Mesenchymal stem cell (in vitro differentiated cells and primary cell): ENCODE data around the gene TRPM1.

Source experiments
- DNase-seq: peaks from one replicate; pipeline ENCODE4 v3.0.0-alpha.2; 2013
- H2AFZ ChIP-seq: one replicate; pipeline ENCODE4 v1.6.1; 2013; ENCODE audit warnings: low read depth, mild to moderate bottlenecking, control low read depth, inconsistent platforms, low read length, moderate library complexity
- H2AK5ac ChIP-seq: 2 replicates; pipeline ENCODE4 v1.6.1; 2013; ENCODE audit warnings: low read length, moderate library complexity, mild to moderate bottlenecking, inconsistent platforms; ENCODE audit not compliant: severe bottlenecking
- H2BK120ac ChIP-seq: one replicate; pipeline ENCODE4 v1.6.1; 2013; ENCODE audit warnings: low read depth, mild to moderate bottlenecking, inconsistent platforms, low read length, moderate library complexity
- H2BK12ac ChIP-seq, 2 experiments: one replicate each; pipeline ENCODE4 v1.6.1; 2013; ENCODE audit warnings: inconsistent platforms in 2 of 2, low read length in 2 of 2, mild to moderate bottlenecking in 2 of 2, moderate library complexity in 2 of 2, control low read depth in 1 of 2
- H2BK15ac ChIP-seq: one replicate; pipeline ENCODE4 v1.6.1; 2013; ENCODE audit warnings: mild to moderate bottlenecking, low read depth, inconsistent platforms; ENCODE audit not compliant: poor library complexity, severe bottlenecking
- H2BK5ac ChIP-seq: 2 replicates; pipeline ENCODE4 v1.6.1; 2013; ENCODE audit warnings: low read depth, mild to moderate bottlenecking, low read length, control low read depth, inconsistent platforms; ENCODE audit not compliant: poor library complexity, severe bottlenecking
- H3K14ac ChIP-seq, 2 experiments: one replicate each; pipeline ENCODE4 v1.6.1; 2013; ENCODE audit warnings: inconsistent platforms in 2 of 2, low read length in 2 of 2, control low read depth in 1 of 2, mild to moderate bottlenecking in 1 of 2, moderate library complexity in 1 of 2
- H3K18ac ChIP-seq, 2 experiments: one replicate each; pipeline ENCODE4 v1.6.1; 2013; ENCODE audit warnings: inconsistent platforms in 2 of 2, low read length in 2 of 2, control low read depth in 1 of 2, low read depth in 1 of 2, mild to moderate bottlenecking in 1 of 2
- H3K23ac ChIP-seq, 2 experiments: one replicate each; pipeline ENCODE4 v1.6.1; 2013; ENCODE audit warnings: inconsistent platforms in 2 of 2, low read length in 2 of 2, mild to moderate bottlenecking in 2 of 2, moderate library complexity in 2 of 2, control low read depth in 1 of 2
- H3K27ac ChIP-seq: 2 replicates; pipeline ENCODE4 v1.5.1; 2013; ENCODE audit warnings: mild to moderate bottlenecking, moderate library complexity, low read length, control low read depth, inconsistent platforms; ENCODE audit not compliant: poor library complexity, severe bottlenecking
- H3K27me3 ChIP-seq, 2 experiments: 2 replicates each; pipeline versions ENCODE4 v1.6.1 to v1.7.0; 2013; ENCODE audit warnings: low read length in 2 of 2, mild to moderate bottlenecking in 2 of 2, moderate library complexity in 2 of 2, control low read depth in 1 of 2, inconsistent platforms in 1 of 2; ENCODE audit not compliant: control insufficient read depth in 1 of 2, insufficient read depth in 1 of 2
- H3K36me3 ChIP-seq, 2 experiments: 2 replicates each; pipeline versions ENCODE4 v1.6.1 to v1.7.0; 2013; ENCODE audit warnings: low read length in 2 of 2, control low read depth in 1 of 2, inconsistent platforms in 1 of 2, low read depth in 1 of 2, mild to moderate bottlenecking in 1 of 2; ENCODE audit not compliant: insufficient read depth in 2 of 2, control insufficient read depth in 1 of 2
- H3K4ac ChIP-seq, 2 experiments: one replicate each; pipeline ENCODE4 v1.6.1; 2013; ENCODE audit warnings: inconsistent platforms in 2 of 2, low read length in 2 of 2, mild to moderate bottlenecking in 2 of 2, moderate library complexity in 2 of 2, control low read depth in 1 of 2, low read depth in 1 of 2
- H3K4me1 ChIP-seq: 2 replicates; pipeline ENCODE4 v1.6.1; 2013; ENCODE audit warnings: low read depth, low read length, control low read depth; ENCODE audit not compliant: control insufficient read depth, insufficient read depth
- H3K4me2 ChIP-seq: 2 replicates; pipeline ENCODE4 v1.6.1; 2013; ENCODE audit warnings: low read length, mild to moderate bottlenecking, inconsistent platforms; ENCODE audit not compliant: poor library complexity, severe bottlenecking
- H3K4me3 ChIP-seq, 2 experiments: 2 replicates each; pipeline versions ENCODE4 v1.5.1 to v1.7.0; 2013; ENCODE audit warnings: low read length in 2 of 2, mild to moderate bottlenecking in 2 of 2, control low read depth in 1 of 2, low read depth in 1 of 2; ENCODE audit not compliant: insufficient read depth in 1 of 2
- H3K79me1 ChIP-seq: replicated peaks from 2 replicates; pipeline ENCODE4 v1.6.1; 2013; ENCODE audit warnings: mild to moderate bottlenecking, control low read depth, low read length, inconsistent platforms; ENCODE audit not compliant: poor library complexity, severe bottlenecking
- H3K9ac ChIP-seq: 2 replicates; pipeline ENCODE4 v1.7.0; 2013; ENCODE audit warnings: mild to moderate bottlenecking, low read length, moderate library complexity
- H3K9me3 ChIP-seq: 2 replicates; pipeline ENCODE4 v1.7.0; 2013; ENCODE audit warnings: mild to moderate bottlenecking, low read length; ENCODE audit not compliant: control insufficient read depth
- H4K8ac ChIP-seq: one replicate; pipeline ENCODE4 v1.6.1; 2013; ENCODE audit warnings: inconsistent platforms, mild to moderate bottlenecking, low read length, moderate library complexity
- H4K91ac ChIP-seq: one replicate; pipeline ENCODE4 v1.6.1; 2013; ENCODE audit warnings: mild to moderate bottlenecking, low read length, inconsistent platforms
- WGBS: methylation state at CpG from one replicate; pipeline ENCODE4 v1.1.7; 2013; ENCODE audit warnings: mixed read lengths; 5-methylcytosine and 5-hydroxymethylcytosine counted together

The TRPM1 gene

DNA sequence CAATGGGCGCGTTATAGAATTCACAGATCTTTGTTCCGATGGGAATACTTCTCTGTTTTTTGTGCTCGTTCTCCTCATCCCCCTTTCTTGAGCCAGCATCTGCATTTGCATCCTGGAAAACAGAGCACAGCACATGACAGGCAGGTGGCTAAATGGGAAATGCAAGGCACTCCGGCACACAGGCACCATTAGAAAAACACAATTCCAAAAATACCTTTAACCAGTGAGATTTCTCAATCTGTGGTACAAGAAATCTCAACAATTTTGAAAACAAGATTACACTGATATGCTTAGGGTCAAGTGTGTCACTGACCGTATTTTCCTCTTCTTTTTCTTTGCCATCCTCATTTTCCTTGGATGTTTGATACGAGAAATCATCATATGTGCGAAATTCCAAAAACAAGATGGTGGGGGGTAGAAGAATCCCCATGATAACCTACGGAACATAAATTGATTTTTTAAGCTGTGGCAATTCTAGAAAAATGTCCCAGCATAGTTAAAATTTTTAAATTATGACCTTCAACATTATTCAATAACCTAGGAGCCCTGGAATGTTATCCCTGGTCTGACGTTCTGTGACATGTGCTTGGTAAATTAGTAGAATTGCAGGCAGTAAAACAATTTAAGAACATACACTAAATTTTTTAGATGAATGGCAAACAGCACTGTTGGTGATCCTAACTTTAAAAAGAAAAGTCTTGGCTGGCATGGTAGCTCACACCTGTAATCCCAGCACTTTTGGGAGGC is 63.6 kb downstream of the TRPM1 start:
- H3K4me1 ChIP-seq = peaks cover 4% of the 10 kb centered on the region
- no peak overlapping the region for H3K27ac ChIP-seq
- no peak overlapping the region for H3K23ac ChIP-seq
- H4K91ac ChIP-seq = no peak overlapping the region
- H3K9ac ChIP-seq = no peak overlapping the region
- H3K9me3 ChIP-seq = no peaks in the 10 kb centered on the region
- H2BK15ac ChIP-seq = no peak overlapping the region
- H3K79me1 ChIP-seq = no peaks in the 10 kb centered on the region
- no peak overlapping the region for H2BK5ac ChIP-seq
- H3K4me3 ChIP-seq = no peak overlapping the region
- no peak overlapping the region for H2AFZ ChIP-seq
- 87% methylated on average over 8 of the region's 10 CpGs for WGBS
- no peaks in the 10 kb centered on the region for H3K27me3 ChIP-seq
- no peak overlapping the region for H3K18ac ChIP-seq
- H3K14ac ChIP-seq = no peak overlapping the region
- H4K8ac ChIP-seq = no peak overlapping the region
- no peak overlapping the region for H3K4me2 ChIP-seq
- no peak overlapping the region for H3K4ac ChIP-seq
- no peak for DNase-seq
- no peaks in the 10 kb centered on the region for H3K36me3 ChIP-seq
- H2AK5ac ChIP-seq = no peak overlapping the region
- H2BK12ac ChIP-seq = no peak overlapping the region
- H2BK120ac ChIP-seq = no peak overlapping the region

- H2BK5ac ChIP-seq = no peak overlapping the region
- no peak overlapping the region for H2AFZ ChIP-seq
- WGBS = 82% methylated on average over 9 of the region's 9 CpGs
- H3K4me3 ChIP-seq = no peak overlapping the region
- no peak overlapping the region for H2AK5ac ChIP-seq
- no peak overlapping the region for H3K27ac ChIP-seq
- H3K9ac ChIP-seq = no peak overlapping the region
- no peaks in the 10 kb centered on the region for H3K36me3 ChIP-seq
- no peak overlapping the region for H3K14ac ChIP-seq
- no peak for DNase-seq
- no peak overlapping the region for H2BK120ac ChIP-seq
- no peaks in the 10 kb centered on the region for H3K9me3 ChIP-seq
- H3K4ac ChIP-seq = no peak overlapping the region
- H3K4me2 ChIP-seq = no peak overlapping the region
- H3K23ac ChIP-seq = no peak overlapping the region
- no peak overlapping the region for H4K91ac ChIP-seq
- H4K8ac ChIP-seq = no peak overlapping the region
- H3K79me1 ChIP-seq = no peaks in the 10 kb centered on the region
- no peak overlapping the region for H2BK15ac ChIP-seq
- no peaks in the 10 kb centered on the region for H3K27me3 ChIP-seq
- no peak overlapping the region for H2BK12ac ChIP-seq
- H3K18ac ChIP-seq = no peak overlapping the region
- H3K4me1 ChIP-seq = peaks cover 4% of the 10 kb centered on the region
These were observed 64.7 kb downstream of the TRPM1 start for GRCh38 chr15:31036783-31037182.

DNA sequence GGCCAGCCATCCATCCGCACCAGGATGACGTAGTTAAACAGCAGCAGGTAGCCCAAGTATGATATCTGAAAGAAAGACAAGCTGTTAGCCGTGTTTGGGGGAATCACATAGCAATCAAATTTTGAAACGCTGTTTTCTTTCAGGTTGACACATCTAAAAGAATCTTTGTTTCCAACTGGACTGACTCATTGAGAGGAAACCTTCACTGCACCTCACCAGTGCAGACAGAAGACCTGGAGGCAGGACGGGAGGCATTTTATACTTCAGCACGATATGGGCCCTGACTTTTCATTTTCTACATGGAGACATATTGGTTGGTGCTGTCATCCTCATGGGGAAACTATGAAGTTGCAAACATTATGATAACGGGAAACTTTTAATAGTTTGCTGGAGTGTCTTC is 65.9 kb downstream of the TRPM1 start:
- Histone ChIP-seq H3K18ac (no peak overlapping the region), H4K91ac (no peak overlapping the region), H3K4me1 (peaks cover 4% of the 10 kb centered on the region), H3K27ac (no peak overlapping the region), H2BK120ac (no peak overlapping the region), H3K27me3 (no peaks in the 10 kb centered on the region), H3K4me2 (no peak overlapping the region), H3K4me3 (no peak overlapping the region), H3K14ac (no peak overlapping the region), H3K36me3 (no peaks in the 10 kb centered on the region), H2BK12ac (no peak overlapping the region), H3K23ac (no peak overlapping the region), H3K79me1 (no peaks in the 10 kb centered on the region), H3K9ac (no peak overlapping the region), H2AK5ac (no peak overlapping the region), H2AFZ (no peak overlapping the region), H3K4ac (no peak overlapping the region), H4K8ac (no peak overlapping the region), H3K9me3 (no peaks in the 10 kb centered on the region), H2BK5ac (no peak overlapping the region), H2BK15ac (no peak overlapping the region)
- 96% methylated on average over 7 of the region's 7 CpGs for WGBS
- DNase-seq = no peak

GRCh38 chr15:31034152-31034551 is 67.4 kb downstream of the TRPM1 start:
- peaks cover 4% of the 10 kb centered on the region for H3K4me1 ChIP-seq
- no peak overlapping the region for H3K14ac ChIP-seq
- H4K91ac ChIP-seq = no peak overlapping the region
- no peak overlapping the region for H3K23ac ChIP-seq
- H3K4ac ChIP-seq = no peak overlapping the region
- H3K36me3 ChIP-seq = no peaks in the 10 kb centered on the region
- no peaks in the 10 kb centered on the region for H3K9me3 ChIP-seq
- H3K27ac ChIP-seq = no peak overlapping the region
- DNase-seq = no peak
- no peak overlapping the region for H3K18ac ChIP-seq
- H2BK15ac ChIP-seq = no peak overlapping the region
- H3K4me3 ChIP-seq = no peak overlapping the region
- H2BK12ac ChIP-seq = no peak overlapping the region
- no peaks in the 10 kb centered on the region for H3K27me3 ChIP-seq
- H2AFZ ChIP-seq = no peak overlapping the region
- H3K9ac ChIP-seq = no peak overlapping the region
- no peak overlapping the region for H2BK120ac ChIP-seq
- H2BK5ac ChIP-seq = no peak overlapping the region
- H3K4me2 ChIP-seq = no peak overlapping the region
- H4K8ac ChIP-seq = no peak overlapping the region
- H3K79me1 ChIP-seq = no peaks in the 10 kb centered on the region
- no peak overlapping the region for H2AK5ac ChIP-seq
- 46% methylated on average over 3 of the region's 4 CpGs for WGBS
